ENCODE measurements around the gene RAB4B.

- TF ChIP-seq CTCF (IDR thresholded peaks at IDR 0.05) = no peak
- TF ChIP-seq EP300 (IDR thresholded peaks at IDR 0.05) = no peak
- TF ChIP-seq POLR2A (IDR thresholded peaks at IDR 0.05) = no peak
Measured at GRCh38 chr19:40831502-40832430, 53.7 kb downstream of the RAB4B start.
